VCaP (cell line): ENCODE results near the gene ARHGAP26.

ENCODE experiments used
- H3K27ac ChIP-seq: fragments of 450-650 bp; 2 replicates; pipeline ENCODE4 v1.5.1; 2017
- CTCF ChIP-seq: fragments of 450-650 bp; conservative IDR thresholded peaks from 2 replicates; pipeline ENCODE4 v1.5.1; 2017; ENCODE audit warnings: mild to moderate bottlenecking, moderate library complexity

Gene ARHGAP26

GRCh38 chr5:142971303-142972013 is 201.3 kb downstream of the ARHGAP26 start:
- no peak for TF ChIP-seq CTCF
- H3K27ac ChIP-seq = no peak overlapping the region

- no peak overlapping the region for H3K27ac ChIP-seq
- TF ChIP-seq CTCF = no peak
Measured at GRCh38 chr5:142972064-142972570, 201.9 kb downstream of the ARHGAP26 start.

- TF ChIP-seq CTCF = no peak
- peak overlapping the region; percentile 62 for H3K27ac ChIP-seq
Measured at GRCh38 chr5:142973932-142974331, 203.8 kb downstream of the ARHGAP26 start.

GRCh38 chr5:142974409-142974808 is 204.2 kb downstream of the ARHGAP26 start:
- peak overlapping the region; percentile 62 for H3K27ac ChIP-seq
- TF ChIP-seq CTCF = no peak

- TF ChIP-seq CTCF = no peak
- H3K27ac ChIP-seq = peak overlapping the region; percentile 62
Measured at GRCh38 chr5:142976861-142977260, 206.7 kb downstream of the ARHGAP26 start.

GRCh38 chr5:142977363-142978051 is 207.3 kb downstream of the ARHGAP26 start:
- H3K27ac ChIP-seq = peak overlapping the region; percentile 62
- TF ChIP-seq CTCF = no peak

GRCh38 chr5:142978252-142978651 is 208.1 kb downstream of the ARHGAP26 start:
- peak overlapping the region; percentile 62 for H3K27ac ChIP-seq
- TF ChIP-seq CTCF = no peak
